Astrocyte of the cerebellum (primary cell): ENCODE measurements around the gene NECTIN2.

ENCODE experiments used
- DNase-seq: peaks from one replicate; pipeline ENCODE4 v3.0.0-alpha.2; 2011; ENCODE audit warnings: low read depth
- H3K4me3 ChIP-seq: 2 replicates; pipeline ENCODE4 v1.5.1; 2011; ENCODE audit warnings: mild to moderate bottlenecking, low read depth, low read length, moderate library complexity
- CTCF ChIP-seq: IDR thresholded peaks from 2 replicates; pipeline ENCODE4 v1.5.1; 2012; ENCODE audit warnings: low read length, low read depth, moderate library complexity, mild to moderate bottlenecking; ENCODE audit errors: missing control alignments
- in situ Hi-C: cut with HindIII; loops from 2 replicates; pipeline ENCODE4 v1.10.0; 2017; ENCODE audit warnings: low sequenced_read_pairs

The NECTIN2 gene

GRCh38 chr19:44865196-44865767 lies 19.2 kb downstream of the NECTIN2 start:
- H3K4me3 ChIP-seq = no peak overlapping the region
- TF ChIP-seq CTCF = no peak
- in situ Hi-C loops = no loop called here
- no peak for DNase-seq

GRCh38 chr19:44866664-44867063 lies 20.6 kb downstream of the NECTIN2 start:
- H3K4me3 ChIP-seq = no peak overlapping the region
- in situ Hi-C loops = no loop called here
- TF ChIP-seq CTCF = no peak
- DNase-seq = no peak

- no peak for TF ChIP-seq CTCF
- in situ Hi-C loops = no loop called here
These were observed 21.5 kb downstream of the NECTIN2 start for GRCh38 chr19:44867578-44867977.

GRCh38 chr19:44869733-44870470 lies 23.8 kb downstream of the NECTIN2 start:
- DNase-seq = peak; percentile 93
- no peak overlapping the region for H3K4me3 ChIP-seq
- in situ Hi-C loops = no loop called here

More at GRCh38 chr19:44867578-44867977, 21.5 kb downstream of the NECTIN2 start:
- no peak overlapping the region for H3K4me3 ChIP-seq
- DNase-seq = no peak

GRCh38 chr19:44871809-44872208 lies 25.7 kb downstream of the NECTIN2 start:
- no peak for DNase-seq
- in situ Hi-C loops = no loop called here
- no peak for TF ChIP-seq CTCF
- no peak overlapping the region for H3K4me3 ChIP-seq

More at GRCh38 chr19:44869733-44870470, 23.8 kb downstream of the NECTIN2 start:
- no peak for TF ChIP-seq CTCF

GRCh38 chr19:44872661-44873060 lies 26.6 kb downstream of the NECTIN2 start:
- H3K4me3 ChIP-seq = no peak overlapping the region
- in situ Hi-C loops = no loop called here
- TF ChIP-seq CTCF = no peak
- no peak for DNase-seq
